ENCODE data around the gene LCE6A. TPM values are rescaled to one million over a fixed set of nuclear protein-coding genes. Genes with fewer than 3 reads are reported as not detected.
A peak's percentile ranks its signal among the peaks of the same experiment; 100 is the strongest.

Gene LCE6A
- total RNA-seq, result not detected
- not detected for polyA plus RNA-seq

GRCh38 chr1:152842556-152842955 lies at the start of gene LCE6A:
Gene LCE6A, plus strand, starts transcription at chr1:152842856. Its CDS starts 665 bp downstream, at chr1:152843521.
- H3K4me1 ChIP-seq (ENCODE audit: insufficient read depth, low read length), result no peaks in the 10 kb centered on the region
- H3K36me3 ChIP-seq (ENCODE audit: insufficient read depth, low read length), result no peaks in the 10 kb centered on the region
- Mint-ChIP-seq H3K9me3 (no peaks in the 10 kb centered on the region), H3K27ac (no peak within 1 kb of the TSS), H3K27me3 (peaks cover 7 to 19% of the 10 kb centered on the region in 2 donors), H3K4me3 (no peak within 1 kb of the TSS), H3K36me3 (no peaks in the 10 kb centered on the region), H3K4me1 (no peaks in the 10 kb centered on the region)
- no peak within 1 kb of the TSS for H3K27ac ChIP-seq (ENCODE audit: low read depth, low read length)
- ChIA-PET POLR2A (no interaction called here), CTCF (no interaction called here)
- no peaks in the 10 kb centered on the region for H3K27me3 ChIP-seq (ENCODE audit: insufficient read depth, low read length, poor library complexity, severe bottlenecking)
- H3K4me3 ChIP-seq (ENCODE audit: low read length), result no peak within 1 kb of the TSS
- H3K9me3 ChIP-seq (ENCODE audit: low read length), result no peaks in the 10 kb centered on the region
- no peak for DNase-seq

- no peaks in the 10 kb centered on the region for H3K9me3 ChIP-seq (ENCODE audit: low read length)
- H3K36me3 ChIP-seq (ENCODE audit: insufficient read depth, low read length), result no peaks in the 10 kb centered on the region
- H3K27me3 ChIP-seq (ENCODE audit: insufficient read depth, low read length, poor library complexity, severe bottlenecking), result no peaks in the 10 kb centered on the region
- Mint-ChIP-seq H3K27ac (no peak overlapping the region), H3K27me3 (peaks cover 4 to 11% of the 10 kb centered on the region in 2 donors), H3K4me1 (no peaks in the 10 kb centered on the region), H3K4me3 (no peak overlapping the region), H3K36me3 (no peaks in the 10 kb centered on the region), H3K9me3 (no peaks in the 10 kb centered on the region)
- H3K27ac ChIP-seq (ENCODE audit: low read depth, low read length), result no peak overlapping the region
- no peak overlapping the region for H3K4me3 ChIP-seq (ENCODE audit: low read length)
- no peaks in the 10 kb centered on the region for H3K4me1 ChIP-seq (ENCODE audit: insufficient read depth, low read length)
- DNase-seq, result no peak
- ChIA-PET CTCF (no interaction called here), POLR2A (no interaction called here)
Observed at GRCh38 chr1:152795686-152796085, 47.0 kb upstream of the LCE6A start.

- Histone ChIP-seq H3K4me1 (ENCODE audit: insufficient read depth, low read length) (no peaks in the 10 kb centered on the region), H3K36me3 (ENCODE audit: insufficient read depth, low read length) (no peaks in the 10 kb centered on the region), H3K27ac (ENCODE audit: low read depth, low read length) (no peak within 1 kb of the TSS), H3K27me3 (ENCODE audit: insufficient read depth, low read length, poor library complexity, severe bottlenecking) (no peaks in the 10 kb centered on the region), H3K9me3 (ENCODE audit: low read length) (no peaks in the 10 kb centered on the region), H3K4me3 (ENCODE audit: low read length) (no peak within 1 kb of the TSS)
- Mint-ChIP-seq H3K36me3 (no peaks in the 10 kb centered on the region), H3K4me1 (no peaks in the 10 kb centered on the region), H3K27ac (peak within 1 kb of the TSS in 1 of 8 donors; percentile 63), H3K4me3 (no peak within 1 kb of the TSS), H3K27me3 (peaks cover 4 to 12% of the 10 kb centered on the region in 2 donors), H3K9me3 (no peaks in the 10 kb centered on the region)
- POLR2A ChIA-PET, result no interaction called here
- no peak for DNase-seq
- CTCF ChIA-PET, result no interaction called here
Observed at GRCh38 chr1:152796421-152796820, 46.2 kb upstream of the LCE6A start, which contains the start of gene LCE1D. Gene LCE1D, plus strand, starts transcription at chr1:152796721. Its CDS starts 1,074 bp downstream, at chr1:152797795.

GRCh38 chr1:152801333-152801732 lies 41.3 kb upstream of the LCE6A start:
- CTCF ChIA-PET, result no interaction called here
- no peaks in the 10 kb centered on the region for H3K27me3 ChIP-seq (ENCODE audit: insufficient read depth, low read length, poor library complexity, severe bottlenecking)
- H3K27me3 Mint-ChIP-seq, result peaks cover 4 to 37% of the 10 kb centered on the region in 2 donors
- no peak overlapping the region for H3K27ac Mint-ChIP-seq
- POLR2A ChIA-PET, result no interaction called here
- no peaks in the 10 kb centered on the region for H3K9me3 ChIP-seq (ENCODE audit: low read length)
- H3K36me3 Mint-ChIP-seq, result no peaks in the 10 kb centered on the region
- no peaks in the 10 kb centered on the region for H3K4me1 ChIP-seq (ENCODE audit: insufficient read depth, low read length)
- no peak overlapping the region for H3K27ac ChIP-seq (ENCODE audit: low read depth, low read length)
- H3K9me3 Mint-ChIP-seq, result no peaks in the 10 kb centered on the region
- no peak overlapping the region for H3K4me3 Mint-ChIP-seq
- H3K4me1 Mint-ChIP-seq, result no peaks in the 10 kb centered on the region
- no peak for DNase-seq
- H3K4me3 ChIP-seq (ENCODE audit: low read length), result no peak overlapping the region
- H3K36me3 ChIP-seq (ENCODE audit: insufficient read depth, low read length), result no peaks in the 10 kb centered on the region

DNA sequence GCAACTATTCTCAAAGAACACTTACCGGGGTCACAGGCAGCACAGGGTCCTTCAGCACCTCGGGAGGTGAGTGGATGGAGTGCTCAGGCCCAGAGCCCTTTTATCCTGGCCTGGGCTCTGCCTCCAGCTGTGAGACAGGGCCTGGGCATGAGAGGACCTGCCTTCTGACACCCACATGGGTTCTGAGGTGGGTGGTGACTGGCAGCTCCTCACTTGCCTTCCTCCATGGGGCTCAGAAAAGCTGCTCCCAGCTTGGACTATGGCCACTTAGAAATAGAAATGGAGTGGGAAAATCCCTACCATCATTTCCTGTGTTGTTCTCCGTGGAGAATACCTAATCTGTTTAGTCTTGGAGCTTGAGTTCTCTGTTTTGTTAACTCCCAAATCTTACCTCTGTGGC lies 36.1 kb upstream of the LCE6A start, which contains the start of gene LCE1C:
TSS of gene LCE1C (minus strand) at position 76 of the 400 bp plus-strand sequence. CDS start 1,173 bp downstream, outside the sequence.
- CTCF ChIA-PET, result no interaction called here
- no peak for DNase-seq
- H3K27ac Mint-ChIP-seq, result no peak within 1 kb of the TSS
- Histone ChIP-seq H3K36me3 (ENCODE audit: insufficient read depth, low read length) (no peaks in the 10 kb centered on the region), H3K9me3 (ENCODE audit: low read length) (no peaks in the 10 kb centered on the region), H3K27me3 (ENCODE audit: insufficient read depth, low read length, poor library complexity, severe bottlenecking) (no peaks in the 10 kb centered on the region), H3K27ac (ENCODE audit: low read depth, low read length) (no peak within 1 kb of the TSS), H3K4me3 (ENCODE audit: low read length) (no peak within 1 kb of the TSS), H3K4me1 (ENCODE audit: insufficient read depth, low read length) (no peaks in the 10 kb centered on the region)
- H3K36me3 Mint-ChIP-seq, result no peaks in the 10 kb centered on the region
- peaks cover 0 to 38% of the 10 kb centered on the region in 2 donors for H3K27me3 Mint-ChIP-seq
- POLR2A ChIA-PET, result no interaction called here
- peaks cover 0 to 2% (median 0%) of the 10 kb centered on the region in 5 donors for H3K9me3 Mint-ChIP-seq
- no peak within 1 kb of the TSS for H3K4me3 Mint-ChIP-seq
- H3K4me1 Mint-ChIP-seq, result no peaks in the 10 kb centered on the region

GRCh38 chr1:152811050-152811449 lies 31.6 kb upstream of the LCE6A start:
- ChIA-PET CTCF (no interaction called here), POLR2A (no interaction called here)
- Mint-ChIP-seq H3K4me3 (no peak overlapping the region), H3K27me3 (peaks cover 2 to 32% of the 10 kb centered on the region in 2 donors), H3K4me1 (no peaks in the 10 kb centered on the region), H3K36me3 (no peaks in the 10 kb centered on the region), H3K9me3 (peaks cover 0 to 2% (median 0%) of the 10 kb centered on the region in 5 donors), H3K27ac (no peak overlapping the region)
- Histone ChIP-seq H3K27me3 (ENCODE audit: insufficient read depth, low read length, poor library complexity, severe bottlenecking) (no peaks in the 10 kb centered on the region), H3K4me1 (ENCODE audit: insufficient read depth, low read length) (no peaks in the 10 kb centered on the region), H3K27ac (ENCODE audit: low read depth, low read length) (no peak overlapping the region), H3K4me3 (ENCODE audit: low read length) (no peak overlapping the region), H3K36me3 (ENCODE audit: insufficient read depth, low read length) (no peaks in the 10 kb centered on the region), H3K9me3 (ENCODE audit: low read length) (no peaks in the 10 kb centered on the region)
- DNase-seq, result no peak

- Histone ChIP-seq H3K36me3 (ENCODE audit: insufficient read depth, low read length) (no peaks in the 10 kb centered on the region), H3K4me1 (ENCODE audit: insufficient read depth, low read length) (no peaks in the 10 kb centered on the region), H3K27ac (ENCODE audit: low read depth, low read length) (no peak within 1 kb of the TSS), H3K27me3 (ENCODE audit: insufficient read depth, low read length, poor library complexity, severe bottlenecking) (no peaks in the 10 kb centered on the region), H3K9me3 (ENCODE audit: low read length) (no peaks in the 10 kb centered on the region), H3K4me3 (ENCODE audit: low read length) (no peak within 1 kb of the TSS)
- Mint-ChIP-seq H3K9me3 (peaks cover 0 to 2% (median 0%) of the 10 kb centered on the region in 5 donors), H3K27ac (no peak within 1 kb of the TSS), H3K4me1 (no peaks in the 10 kb centered on the region), H3K36me3 (no peaks in the 10 kb centered on the region), H3K27me3 (peaks cover 2 to 30% of the 10 kb centered on the region in 2 donors), H3K4me3 (no peak within 1 kb of the TSS)
- no peak for DNase-seq
- ChIA-PET POLR2A (no interaction called here), CTCF (no interaction called here)
Observed at GRCh38 chr1:152811671-152812070, 31.0 kb upstream of the LCE6A start, which contains the start of gene LCE1B. Gene LCE1B, plus strand, starts transcription at chr1:152811971. Its CDS starts 476 bp downstream, at chr1:152812447.

DNA sequence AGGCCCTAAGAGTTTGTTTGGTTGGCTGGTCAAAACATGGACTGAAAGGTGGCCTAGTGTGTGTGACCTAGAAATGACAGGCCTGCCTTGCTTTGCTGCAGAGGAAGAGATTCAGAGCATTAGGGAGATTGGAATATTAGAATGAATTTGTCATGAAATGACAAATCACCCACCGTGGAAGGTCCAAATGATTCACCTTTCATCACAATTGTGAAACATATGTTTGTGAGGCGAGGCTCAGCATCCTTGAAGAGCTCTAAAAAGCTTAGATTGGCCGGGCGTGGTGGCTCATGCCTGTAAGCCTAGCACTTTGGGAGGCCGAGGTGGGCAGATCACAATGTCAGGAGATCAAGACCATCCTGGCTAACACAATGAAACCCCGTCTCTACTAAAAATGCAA lies 25.3 kb upstream of the LCE6A start:
- CTCF ChIA-PET, result no interaction called here
- POLR2A ChIA-PET, result no interaction called here
- no peak overlapping the region for H3K4me3 ChIP-seq (ENCODE audit: low read length)
- H3K4me1 ChIP-seq (ENCODE audit: insufficient read depth, low read length), result no peaks in the 10 kb centered on the region
- no peaks in the 10 kb centered on the region for H3K9me3 Mint-ChIP-seq
- no peaks in the 10 kb centered on the region for H3K36me3 ChIP-seq (ENCODE audit: insufficient read depth, low read length)
- H3K9me3 ChIP-seq (ENCODE audit: low read length), result no peaks in the 10 kb centered on the region
- H3K36me3 Mint-ChIP-seq, result no peaks in the 10 kb centered on the region
- H3K27me3 Mint-ChIP-seq, result peaks cover 7 to 20% of the 10 kb centered on the region in 2 donors
- no peak overlapping the region for H3K27ac Mint-ChIP-seq
- no peak overlapping the region for H3K27ac ChIP-seq (ENCODE audit: low read depth, low read length)
- no peak for DNase-seq
- no peak overlapping the region for H3K4me3 Mint-ChIP-seq
- H3K27me3 ChIP-seq (ENCODE audit: insufficient read depth, low read length, poor library complexity, severe bottlenecking), result no peaks in the 10 kb centered on the region
- no peaks in the 10 kb centered on the region for H3K4me1 Mint-ChIP-seq

DNA sequence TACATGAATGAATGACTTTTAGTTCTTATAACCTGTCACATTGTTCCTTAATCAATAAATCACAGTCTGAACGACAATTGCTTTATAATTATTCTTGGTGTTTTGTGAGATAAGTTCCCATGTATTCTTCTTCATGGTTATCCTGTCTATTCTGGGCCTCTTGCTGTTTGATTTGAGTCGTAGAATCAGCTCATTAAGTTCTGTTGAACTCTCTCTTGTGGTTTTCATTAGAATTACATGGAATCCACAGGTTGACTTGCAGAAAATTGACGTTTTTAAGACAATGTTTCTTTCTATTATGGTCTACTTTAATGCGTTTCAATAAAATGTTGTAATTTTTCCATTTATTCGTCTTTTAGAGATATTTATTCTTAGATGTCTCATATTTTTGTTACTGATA lies 19.4 kb upstream of the LCE6A start:
- Histone ChIP-seq H3K9me3 (ENCODE audit: low read length) (no peaks in the 10 kb centered on the region), H3K27me3 (ENCODE audit: insufficient read depth, low read length, poor library complexity, severe bottlenecking) (no peaks in the 10 kb centered on the region), H3K36me3 (ENCODE audit: insufficient read depth, low read length) (no peaks in the 10 kb centered on the region), H3K27ac (ENCODE audit: low read depth, low read length) (no peak overlapping the region), H3K4me1 (ENCODE audit: insufficient read depth, low read length) (no peaks in the 10 kb centered on the region), H3K4me3 (ENCODE audit: low read length) (no peak overlapping the region)
- Mint-ChIP-seq H3K27ac (no peak overlapping the region), H3K9me3 (no peaks in the 10 kb centered on the region), H3K4me1 (no peaks in the 10 kb centered on the region), H3K4me3 (no peak overlapping the region), H3K27me3 (peaks cover 8 to 34% of the 10 kb centered on the region in 2 donors), H3K36me3 (no peaks in the 10 kb centered on the region)
- POLR2A ChIA-PET, result no interaction called here
- no peak for DNase-seq
- CTCF ChIA-PET, result no interaction called here

Measured in CD8-positive, alpha-beta memory T cell (primary cell).